Bronchial epithelial cell (primary cell): ENCODE data around the gene PKD1. TPM values are rescaled to one million over a fixed set of nuclear protein-coding genes. Genes with fewer than 3 reads are reported as not detected.
A peak's percentile ranks its signal among the peaks of the same experiment; 100 is the strongest.
"Not testable (repeated sequence)": the region's sequence is repeated elsewhere in the genome, so short reads cannot be mapped to it uniquely, and the experiment has no call there.

Experiments
- DNase-seq: peaks from one replicate; pipeline ENCODE4 v3.0.0-alpha.2; 2010; ENCODE audit warnings: low read depth
- FAIRE-seq: peaks from 2 replicates; lab custom pipeline; 2011; peaks lifted over from hg19 to GRCh38; lab: Jason Lieb, UNC
- H3K27me3 ChIP-seq: 2 replicates; pipeline ENCODE4 v1.5.1; 2011; ENCODE audit warnings: low read length; ENCODE audit not compliant: control insufficient read depth, insufficient read depth
- H3K36me3 ChIP-seq: 2 replicates; pipeline ENCODE4 v1.5.1; 2011; ENCODE audit warnings: low read length; ENCODE audit not compliant: control insufficient read depth, insufficient read depth
- H3K4me3 ChIP-seq: 2 replicates; pipeline ENCODE4 v1.5.1; 2011; ENCODE audit warnings: mild to moderate bottlenecking, low read depth, low read length, control low read depth
- total RNA-seq: library from RNA; depleted of rRNA; stranded (reverse); fragments of >200 nt; gene quantifications from 2 replicates; pipeline ENCODE4 v1.2.1, GENCODE V29; 2014
- TF ChIP-seq, protein P1 (sequence below): IDR thresholded peaks from 2 replicates; pipeline ENCODE4 v1.5.1; 2011; ENCODE audit warnings: mild to moderate bottlenecking, moderate library complexity, low read length, control low read depth, inconsistent platforms; ENCODE audit not compliant: insufficient read depth, severe bottlenecking

The PKD1 gene
- total RNA-seq, 1 donor from 2014 or later, result 56.1 TPM

DNA sequence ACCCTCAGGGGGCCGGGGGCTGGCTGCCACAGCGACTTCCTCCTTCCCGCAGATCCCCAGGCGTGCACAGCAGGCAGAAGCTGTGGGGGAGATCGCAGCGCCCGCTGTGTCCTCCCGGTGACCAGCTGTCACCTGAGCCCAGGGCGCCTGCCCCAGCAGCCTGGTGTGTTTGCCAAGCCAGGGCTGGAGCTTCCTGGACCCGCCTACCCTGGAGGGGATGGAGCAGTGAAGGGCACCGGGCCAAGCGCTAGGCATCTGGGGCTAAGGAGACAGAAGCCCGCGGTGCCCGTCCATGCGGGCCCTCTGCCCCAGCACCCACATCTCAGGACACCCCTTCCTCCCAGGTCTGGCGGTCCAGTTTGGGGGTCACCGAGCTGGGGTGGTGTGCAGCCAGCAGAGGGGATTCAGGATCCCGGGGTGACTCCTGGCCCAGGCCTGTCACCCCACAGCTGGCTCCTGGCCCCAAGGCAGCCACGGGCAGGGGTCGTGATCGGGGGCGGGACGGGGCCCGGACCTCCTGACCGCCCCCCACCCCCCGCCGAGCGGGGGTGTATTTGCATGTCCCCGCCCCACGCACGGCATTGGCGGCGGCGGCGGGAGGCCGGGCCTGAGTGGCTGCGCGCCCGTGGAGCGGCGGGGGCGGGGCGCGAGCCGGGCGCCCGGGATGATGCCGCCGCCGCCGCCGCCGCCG is 12.4 kb upstream of the PKD1 start, which contains the start of gene RAB26:
Gene RAB26 (plus strand): TSS at position 645 of the 691 bp plus-strand sequence. CDS start 159 bp downstream, outside the sequence.
- Histone ChIP-seq H3K27me3 (no peaks in the 10 kb centered on the region), H3K36me3 (peaks cover 12% of the 10 kb centered on the region), H3K4me3 (peak within 1 kb of the TSS; percentile 25)
- DNase-seq, result peak; percentile 52
- no peak for FAIRE-seq
- TF ChIP-seq, protein P1, sequence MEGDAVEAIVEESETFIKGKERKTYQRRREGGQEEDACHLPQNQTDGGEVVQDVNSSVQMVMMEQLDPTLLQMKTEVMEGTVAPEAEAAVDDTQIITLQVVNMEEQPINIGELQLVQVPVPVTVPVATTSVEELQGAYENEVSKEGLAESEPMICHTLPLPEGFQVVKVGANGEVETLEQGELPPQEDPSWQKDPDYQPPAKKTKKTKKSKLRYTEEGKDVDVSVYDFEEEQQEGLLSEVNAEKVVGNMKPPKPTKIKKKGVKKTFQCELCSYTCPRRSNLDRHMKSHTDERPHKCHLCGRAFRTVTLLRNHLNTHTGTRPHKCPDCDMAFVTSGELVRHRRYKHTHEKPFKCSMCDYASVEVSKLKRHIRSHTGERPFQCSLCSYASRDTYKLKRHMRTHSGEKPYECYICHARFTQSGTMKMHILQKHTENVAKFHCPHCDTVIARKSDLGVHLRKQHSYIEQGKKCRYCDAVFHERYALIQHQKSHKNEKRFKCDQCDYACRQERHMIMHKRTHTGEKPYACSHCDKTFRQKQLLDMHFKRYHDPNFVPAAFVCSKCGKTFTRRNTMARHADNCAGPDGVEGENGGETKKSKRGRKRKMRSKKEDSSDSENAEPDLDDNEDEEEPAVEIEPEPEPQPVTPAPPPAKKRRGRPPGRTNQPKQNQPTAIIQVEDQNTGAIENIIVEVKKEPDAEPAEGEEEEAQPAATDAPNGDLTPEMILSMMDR, result no peak

DNA sequence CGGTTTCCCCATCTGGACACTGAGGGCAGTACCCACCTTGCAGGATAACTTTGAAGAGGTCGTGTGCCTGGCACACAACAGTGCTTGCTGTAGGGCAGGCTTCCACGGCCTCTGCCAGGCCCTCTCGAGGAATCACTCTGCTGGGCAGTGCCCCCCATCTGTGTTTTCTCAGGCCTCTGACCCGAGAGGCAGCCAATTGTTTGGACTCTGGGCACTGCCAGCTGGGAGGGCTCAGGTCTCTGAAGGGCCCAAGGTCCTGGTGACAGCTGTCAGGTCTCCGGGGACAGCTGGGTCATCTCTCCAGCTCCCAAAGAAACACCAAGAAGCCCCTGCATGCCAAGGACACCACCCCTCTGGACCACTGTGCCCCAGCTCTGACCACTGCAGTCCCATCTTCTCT is 11.7 kb upstream of the PKD1 start:
- no peaks in the 10 kb centered on the region for H3K27me3 ChIP-seq
- H3K4me3 ChIP-seq, result no peak overlapping the region
- TF ChIP-seq, protein P1, result no peak
- FAIRE-seq, result no peak
- DNase-seq, result no peak
- H3K36me3 ChIP-seq, result peaks cover 7% of the 10 kb centered on the region

DNA sequence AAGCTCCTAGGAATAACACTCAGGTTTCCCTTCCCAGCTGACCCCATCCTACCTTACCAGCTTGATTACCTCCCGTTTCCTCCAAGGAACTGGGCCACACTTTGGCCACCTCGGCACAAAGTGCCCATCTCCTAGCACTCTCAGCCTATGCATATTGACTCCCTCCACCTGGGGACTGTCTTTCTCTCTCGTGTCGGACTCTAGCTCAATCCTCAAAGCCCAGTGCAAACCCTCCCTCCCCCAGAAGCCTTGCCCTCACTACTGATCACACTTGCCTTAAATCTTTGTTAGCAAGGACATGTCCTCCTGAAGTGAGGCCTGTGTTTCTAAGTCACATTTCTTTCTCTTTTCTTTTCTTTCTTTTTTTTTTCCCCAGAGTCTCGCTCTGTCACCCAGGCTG is 10.1 kb upstream of the PKD1 start:
- FAIRE-seq, result no peak
- H3K4me3 ChIP-seq, result no peak overlapping the region
- H3K36me3 ChIP-seq, result no peaks in the 10 kb centered on the region
- TF ChIP-seq, protein P1, result no peak
- H3K27me3 ChIP-seq, result no peaks in the 10 kb centered on the region
- no peak for DNase-seq

DNA sequence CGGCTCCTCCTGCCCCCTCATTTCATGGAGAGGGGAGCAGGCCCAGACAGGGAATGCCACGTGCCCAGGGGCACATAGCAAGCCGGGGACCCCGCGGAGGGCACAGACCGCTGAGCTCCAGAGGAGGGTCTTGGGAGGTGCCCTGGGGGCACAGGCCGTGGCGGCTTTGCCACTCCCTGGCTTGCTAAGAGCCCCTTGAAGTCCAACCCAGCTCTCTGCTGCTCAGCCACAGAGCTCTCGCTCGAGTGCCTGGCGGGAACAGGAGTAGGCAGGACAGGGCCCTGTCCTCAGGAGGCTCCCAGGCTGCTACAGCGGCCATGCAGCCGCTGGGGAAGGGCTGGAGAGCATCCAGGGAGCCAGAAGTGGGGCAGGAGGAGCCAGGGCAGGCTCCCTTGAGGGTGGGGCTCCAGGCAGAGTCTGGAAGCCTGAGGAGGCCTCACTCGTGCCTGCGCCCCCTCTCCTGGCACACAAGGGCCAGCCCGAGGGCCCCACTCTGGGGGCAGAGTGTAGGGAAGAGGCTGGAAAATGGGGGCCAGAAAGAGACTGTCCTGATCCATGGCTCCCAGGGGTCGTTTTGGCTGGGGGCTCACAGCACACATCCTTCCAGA is 8.3 kb upstream of the PKD1 start:
- no peak for FAIRE-seq
- TF ChIP-seq, protein P1, result no peak
- Histone ChIP-seq H3K4me3 (no peak overlapping the region), H3K27me3 (no peaks in the 10 kb centered on the region), H3K36me3 (no peaks in the 10 kb centered on the region)
- no peak for DNase-seq

DNA sequence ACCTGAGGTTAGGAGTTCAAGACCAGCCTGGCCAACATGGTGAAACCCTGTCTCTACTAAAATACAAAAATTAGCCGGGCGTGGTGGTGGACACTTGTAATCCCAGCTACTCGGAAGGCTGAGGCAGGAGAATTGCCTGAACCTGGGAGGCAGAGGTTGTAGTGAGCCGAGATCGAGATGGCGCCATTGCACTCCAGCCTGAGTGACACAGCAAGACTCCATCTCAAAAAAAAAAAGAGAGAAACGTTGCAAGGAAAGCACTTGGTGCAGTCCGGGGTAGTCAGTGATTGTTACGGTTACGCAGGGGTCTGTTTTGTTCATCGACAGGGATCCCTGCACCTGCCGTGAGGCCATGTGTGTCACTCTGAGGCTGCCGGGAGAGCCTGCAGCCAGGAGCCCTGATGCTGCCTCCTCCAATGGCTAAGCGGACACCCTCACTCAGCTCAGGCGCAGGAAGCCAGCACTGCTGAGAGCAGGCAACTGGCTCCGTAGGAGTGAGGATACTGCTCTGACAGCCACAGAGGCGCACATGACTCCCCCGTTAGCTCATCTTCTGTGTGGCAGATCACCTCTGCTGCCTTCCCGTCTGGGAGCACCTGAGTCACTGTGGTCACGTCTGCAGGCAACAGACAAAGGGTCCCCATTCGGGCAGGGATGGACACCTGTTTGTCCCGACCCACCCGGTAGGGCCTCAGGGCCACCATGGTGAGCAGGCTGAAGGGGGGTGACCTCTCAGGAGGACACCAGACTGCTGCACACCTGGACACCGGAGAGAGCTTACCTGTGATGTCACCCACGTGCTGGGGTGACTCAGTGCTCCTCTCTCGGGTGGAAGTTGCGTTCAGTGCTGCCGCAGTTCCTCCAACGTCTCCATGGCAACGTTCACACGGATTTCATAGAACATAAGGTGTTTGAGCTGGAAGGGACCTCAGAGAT is 7.5 kb upstream of the PKD1 start:
- DNase-seq (peak; percentile 46), FAIRE-seq (no peak)
- TF ChIP-seq, protein P1, result no peak
- no peak overlapping the region for H3K4me3 ChIP-seq
- H3K27me3 ChIP-seq, result no peaks in the 10 kb centered on the region
- no peaks in the 10 kb centered on the region for H3K36me3 ChIP-seq

DNA sequence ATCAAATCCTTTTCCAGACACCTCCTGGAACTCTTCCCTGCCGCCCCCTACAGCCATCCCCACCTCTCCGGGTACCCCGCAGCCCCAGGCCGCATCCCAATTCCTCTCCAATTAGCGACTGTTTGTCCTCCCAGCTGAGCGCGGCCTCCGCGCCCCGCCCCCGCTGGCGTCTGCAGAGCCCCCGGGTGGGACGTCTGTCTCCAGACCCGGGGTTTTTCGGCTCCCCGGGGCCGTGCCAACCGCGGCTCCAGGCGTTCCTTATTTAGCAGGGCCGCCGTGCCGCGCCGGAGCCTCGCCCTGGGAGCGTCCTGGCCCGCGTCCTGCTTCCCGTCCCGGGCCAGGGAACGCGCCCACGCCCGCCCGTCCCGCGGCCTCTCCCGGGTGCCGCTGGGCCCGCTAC is 627 bp downstream of the PKD1 start:
- H3K4me3 ChIP-seq, result peak overlapping the region; percentile 45
- not testable (repeated sequence) for DNase-seq, H3K27me3 ChIP-seq, FAIRE-seq, H3K36me3 ChIP-seq

DNA sequence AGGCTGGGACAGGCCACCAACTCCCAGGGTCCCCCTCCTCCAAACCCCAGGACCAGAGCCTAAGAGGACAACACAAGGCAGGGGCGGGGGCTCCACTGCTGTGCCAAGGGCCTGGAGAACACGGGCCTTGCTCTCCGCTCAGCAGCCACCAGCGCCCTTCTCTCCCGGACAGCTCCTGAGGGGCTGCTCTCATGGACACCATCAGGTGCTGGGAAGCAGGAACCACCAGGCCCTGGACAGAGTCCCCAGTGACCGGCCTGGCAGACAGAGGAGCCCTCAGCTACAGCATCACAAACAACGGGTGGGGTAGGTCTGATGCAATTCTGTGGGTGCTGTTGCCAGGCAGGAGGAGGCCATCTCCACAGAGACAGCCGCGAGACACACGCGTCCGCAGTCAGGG is 1.9 kb downstream of the PKD1 start:
- not testable (repeated sequence) for DNase-seq, H3K36me3 ChIP-seq, H3K4me3 ChIP-seq, FAIRE-seq, H3K27me3 ChIP-seq

DNA sequence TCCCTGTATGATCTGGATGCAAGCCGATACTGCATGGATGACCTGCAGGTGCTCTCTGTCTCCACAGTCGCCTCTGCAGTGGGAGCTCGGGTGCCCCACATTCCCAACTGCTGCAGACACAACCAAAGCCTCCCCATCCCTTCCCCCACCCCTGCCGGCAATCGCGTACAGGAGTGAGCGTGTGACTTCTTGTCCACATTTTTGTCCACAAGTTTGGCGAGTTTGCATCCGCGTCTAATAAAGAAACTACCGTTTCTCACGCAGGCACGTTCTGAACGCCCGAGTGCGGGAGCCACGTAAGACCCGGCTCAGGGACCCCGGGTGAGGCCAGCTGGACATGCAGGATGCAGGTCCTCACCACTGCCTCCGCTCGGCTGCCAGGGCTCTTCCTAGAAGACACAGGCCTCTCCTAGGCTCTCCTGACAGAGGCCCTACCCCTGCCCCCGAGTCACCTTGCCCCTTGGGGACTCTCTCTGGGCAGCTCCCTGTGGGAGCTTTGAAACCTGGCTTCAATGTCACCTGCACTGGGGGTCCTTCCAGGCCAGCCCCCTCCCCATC is 5.7 kb downstream of the PKD1 start:
- not testable (repeated sequence) for H3K27me3 ChIP-seq, H3K4me3 ChIP-seq, DNase-seq, H3K36me3 ChIP-seq, FAIRE-seq
